AG08395 (cell line): ENCODE data around the gene GREM2.

Source experiments
- DNase-seq: peaks from one replicate; pipeline ENCODE4 v3.0.0; 2012; ENCODE audit warnings: mixed read lengths, low spot score

The GREM2 gene

GRCh38 chr1:240559781-240560180 is 52.2 kb downstream of the GREM2 start:
- no peak for DNase-seq

GRCh38 chr1:240555524-240555923 is 56.4 kb downstream of the GREM2 start:
- DNase-seq, result peak; percentile 50

GRCh38 chr1:240553351-240553750 is 58.6 kb downstream of the GREM2 start:
- no peak for DNase-seq

GRCh38 chr1:240539769-240540414 is 72.1 kb downstream of the GREM2 start:
- no peak for DNase-seq

- peak; percentile 16 for DNase-seq
These were observed 73.1 kb downstream of the GREM2 start for GRCh38 chr1:240538776-240539430.

- no peak for DNase-seq
These were observed 78.7 kb downstream of the GREM2 start for GRCh38 chr1:240533154-240533780.

GRCh38 chr1:240528591-240528990 is 83.4 kb downstream of the GREM2 start:
- DNase-seq, result no peak

GRCh38 chr1:240527086-240527485 is 84.9 kb downstream of the GREM2 start:
- no peak for DNase-seq

- no peak for DNase-seq
These were observed 85.6 kb downstream of the GREM2 start for GRCh38 chr1:240526312-240526711.

- DNase-seq, result no peak
These were observed 87.4 kb downstream of the GREM2 start for GRCh38 chr1:240524356-240525069.

- no peak for DNase-seq
These were observed 89.7 kb downstream of the GREM2 start for GRCh38 chr1:240522122-240522822.

GRCh38 chr1:240517891-240518290 is 94.1 kb downstream of the GREM2 start:
- no peak for DNase-seq

- no peak for DNase-seq
These were observed 95.9 kb downstream of the GREM2 start for GRCh38 chr1:240516069-240516468.

GRCh38 chr1:240515505-240515904 is 96.5 kb downstream of the GREM2 start:
- peak; percentile 21 for DNase-seq

- no peak for DNase-seq
These were observed 100.2 kb downstream of the GREM2 start for GRCh38 chr1:240511789-240512188.

GRCh38 chr1:240508950-240509349 is 103.0 kb downstream of the GREM2 start:
- DNase-seq, result peak; percentile 37

- DNase-seq, result no peak
These were observed 103.8 kb downstream of the GREM2 start for GRCh38 chr1:240508201-240508600.

GRCh38 chr1:240506176-240506575 is 105.8 kb downstream of the GREM2 start:
- DNase-seq, result no peak

- DNase-seq, result no peak
These were observed 108.4 kb downstream of the GREM2 start for GRCh38 chr1:240503558-240503957.

GRCh38 chr1:240503036-240503435 is 108.9 kb downstream of the GREM2 start:
- DNase-seq, result no peak

GRCh38 chr1:240501115-240501514 is 110.8 kb downstream of the GREM2 start:
- DNase-seq, result peak; percentile 46

GRCh38 chr1:240500647-240501046 is 111.3 kb downstream of the GREM2 start:
- peak; percentile 37 for DNase-seq
